GM10266 (cell line): ENCODE measurements around the gene RRP1.

Experiments used
- DNase-seq: peaks from one replicate; pipeline ENCODE4 v3.0.0; 2012; ENCODE audit errors: extremely low spot score
- TF ChIP-seq, protein P1 (sequence below): IDR thresholded peaks from 2 replicates; pipeline ENCODE4 v1.5.1; 2012; ENCODE audit warnings: mild to moderate bottlenecking, low read depth; ENCODE audit not compliant: control insufficient read depth, insufficient read depth; ENCODE audit errors: missing control alignments

RRP1 gene, protein sequence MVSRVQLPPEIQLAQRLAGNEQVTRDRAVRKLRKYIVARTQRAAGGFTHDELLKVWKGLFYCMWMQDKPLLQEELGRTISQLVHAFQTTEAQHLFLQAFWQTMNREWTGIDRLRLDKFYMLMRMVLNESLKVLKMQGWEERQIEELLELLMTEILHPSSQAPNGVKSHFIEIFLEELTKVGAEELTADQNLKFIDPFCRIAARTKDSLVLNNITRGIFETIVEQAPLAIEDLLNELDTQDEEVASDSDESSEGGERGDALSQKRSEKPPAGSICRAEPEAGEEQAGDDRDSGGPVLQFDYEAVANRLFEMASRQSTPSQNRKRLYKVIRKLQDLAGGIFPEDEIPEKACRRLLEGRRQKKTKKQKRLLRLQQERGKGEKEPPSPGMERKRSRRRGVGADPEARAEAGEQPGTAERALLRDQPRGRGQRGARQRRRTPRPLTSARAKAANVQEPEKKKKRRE

DNA sequence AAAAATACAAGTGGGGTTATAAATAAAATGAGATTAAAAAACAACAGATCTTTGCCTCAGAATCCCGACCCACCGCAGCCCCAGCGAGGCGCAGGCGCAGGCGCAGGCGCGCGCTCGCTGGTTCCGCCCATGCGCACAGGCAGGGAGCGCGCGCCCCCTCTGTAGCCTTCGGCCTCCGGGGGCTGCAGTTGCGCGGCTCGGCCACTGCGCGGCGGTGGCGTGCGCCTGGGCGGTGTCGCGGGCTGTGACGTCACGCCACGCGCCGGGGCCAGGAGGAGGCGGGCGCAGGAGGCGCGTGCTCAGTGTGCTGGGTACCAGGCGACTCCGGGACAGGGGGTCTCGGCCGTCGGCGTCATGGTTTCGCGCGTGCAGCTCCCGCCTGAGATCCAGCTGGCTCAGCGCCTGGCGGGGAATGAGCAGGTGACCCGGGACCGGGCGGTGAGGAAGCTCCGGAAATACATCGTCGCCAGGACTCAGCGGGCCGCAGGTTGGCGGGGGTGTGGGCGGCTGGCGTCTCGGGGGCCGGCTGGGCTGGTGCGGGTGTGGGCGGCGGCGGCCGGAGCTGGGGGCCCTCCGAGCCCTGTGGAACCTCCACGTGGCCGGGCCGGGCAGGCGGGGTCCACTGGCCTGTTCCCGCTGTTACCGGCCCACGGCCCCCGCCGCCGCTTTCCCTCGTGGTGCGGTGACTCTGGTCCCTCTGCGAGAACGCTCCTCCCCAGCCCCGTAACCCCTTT is at the start of gene RRP1:
Gene RRP1 (plus strand): TSS at position 302 of the 734 bp plus-strand sequence. CDS start 53 bp downstream, at position 355.
- TF ChIP-seq, protein P1, sequence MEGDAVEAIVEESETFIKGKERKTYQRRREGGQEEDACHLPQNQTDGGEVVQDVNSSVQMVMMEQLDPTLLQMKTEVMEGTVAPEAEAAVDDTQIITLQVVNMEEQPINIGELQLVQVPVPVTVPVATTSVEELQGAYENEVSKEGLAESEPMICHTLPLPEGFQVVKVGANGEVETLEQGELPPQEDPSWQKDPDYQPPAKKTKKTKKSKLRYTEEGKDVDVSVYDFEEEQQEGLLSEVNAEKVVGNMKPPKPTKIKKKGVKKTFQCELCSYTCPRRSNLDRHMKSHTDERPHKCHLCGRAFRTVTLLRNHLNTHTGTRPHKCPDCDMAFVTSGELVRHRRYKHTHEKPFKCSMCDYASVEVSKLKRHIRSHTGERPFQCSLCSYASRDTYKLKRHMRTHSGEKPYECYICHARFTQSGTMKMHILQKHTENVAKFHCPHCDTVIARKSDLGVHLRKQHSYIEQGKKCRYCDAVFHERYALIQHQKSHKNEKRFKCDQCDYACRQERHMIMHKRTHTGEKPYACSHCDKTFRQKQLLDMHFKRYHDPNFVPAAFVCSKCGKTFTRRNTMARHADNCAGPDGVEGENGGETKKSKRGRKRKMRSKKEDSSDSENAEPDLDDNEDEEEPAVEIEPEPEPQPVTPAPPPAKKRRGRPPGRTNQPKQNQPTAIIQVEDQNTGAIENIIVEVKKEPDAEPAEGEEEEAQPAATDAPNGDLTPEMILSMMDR: peak; percentile 100
- peak; percentile 99 for DNase-seq

DNA sequence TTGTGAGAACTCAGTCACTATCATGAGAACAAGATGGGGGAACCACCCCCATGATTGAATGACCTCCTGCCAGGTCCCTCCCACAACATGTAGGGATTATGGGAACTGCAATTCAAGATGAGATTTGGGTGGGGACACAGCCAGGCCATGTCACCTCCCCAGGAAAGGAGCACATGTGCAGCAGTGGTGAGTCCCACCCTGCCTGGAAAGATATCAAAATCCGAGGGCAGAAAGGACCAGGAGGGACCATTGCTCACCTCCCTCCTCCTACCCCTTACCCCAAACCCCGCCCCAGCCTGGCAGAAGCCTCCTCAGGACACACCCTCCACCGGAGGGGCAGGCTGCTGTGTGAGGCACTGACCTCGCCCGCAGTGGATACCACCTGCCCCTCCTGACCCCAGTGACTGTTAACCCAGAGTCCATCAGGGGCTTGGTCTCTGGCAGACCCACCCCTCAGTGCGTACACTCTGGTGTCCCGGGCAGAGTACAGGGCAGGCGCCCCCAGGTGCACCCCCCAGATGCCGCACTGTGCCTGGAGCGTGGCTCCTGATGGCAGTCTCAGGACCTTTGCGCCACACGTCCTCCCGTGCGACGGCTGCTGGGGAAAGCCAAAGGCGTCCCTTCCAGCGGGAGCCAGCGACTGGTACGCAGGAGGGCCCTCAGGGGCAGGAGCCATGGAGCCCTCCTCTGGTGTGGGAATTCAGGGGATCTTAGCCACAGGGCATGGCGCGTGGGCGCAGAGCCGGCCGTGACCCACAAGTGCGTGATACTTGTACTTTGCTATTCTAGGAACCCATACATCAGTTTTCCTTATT is 49.5 kb upstream of the RRP1 start:
- DNase-seq: no peak
- TF ChIP-seq, protein P1: no peak

DNA sequence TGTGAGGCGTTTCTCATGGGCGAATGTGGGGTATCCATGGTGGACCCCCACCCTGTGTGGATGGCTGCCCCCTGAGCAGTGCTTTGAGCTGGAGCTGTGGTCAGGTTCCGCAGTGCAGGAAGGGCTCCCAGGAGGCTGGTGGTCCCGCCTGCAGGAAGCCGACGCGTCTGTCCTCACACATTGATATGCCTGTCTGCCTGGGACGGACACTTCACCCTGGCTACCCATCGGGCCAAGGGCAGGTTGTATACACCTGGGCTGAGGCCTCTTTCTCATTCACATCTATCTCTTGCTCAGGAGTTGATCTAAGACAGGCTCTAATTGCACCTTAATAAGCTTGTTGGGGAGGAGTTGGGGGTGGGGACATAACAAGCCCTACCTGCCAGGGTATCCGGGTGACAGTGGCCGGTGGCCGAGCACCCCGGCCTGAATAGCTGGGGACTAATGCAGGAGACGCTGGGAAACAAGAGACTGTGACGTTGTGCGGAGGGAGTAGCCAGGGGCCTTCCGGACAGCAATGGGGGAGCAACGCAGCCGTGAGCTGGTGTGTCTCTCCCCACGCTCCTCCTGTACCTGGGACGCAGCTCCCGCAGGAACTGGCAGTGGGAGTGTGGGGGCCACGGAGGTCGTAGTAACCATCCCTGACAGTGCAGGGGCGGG is 48.8 kb upstream of the RRP1 start:
- DNase-seq: no peak
- TF ChIP-seq, protein P1: no peak

DNA sequence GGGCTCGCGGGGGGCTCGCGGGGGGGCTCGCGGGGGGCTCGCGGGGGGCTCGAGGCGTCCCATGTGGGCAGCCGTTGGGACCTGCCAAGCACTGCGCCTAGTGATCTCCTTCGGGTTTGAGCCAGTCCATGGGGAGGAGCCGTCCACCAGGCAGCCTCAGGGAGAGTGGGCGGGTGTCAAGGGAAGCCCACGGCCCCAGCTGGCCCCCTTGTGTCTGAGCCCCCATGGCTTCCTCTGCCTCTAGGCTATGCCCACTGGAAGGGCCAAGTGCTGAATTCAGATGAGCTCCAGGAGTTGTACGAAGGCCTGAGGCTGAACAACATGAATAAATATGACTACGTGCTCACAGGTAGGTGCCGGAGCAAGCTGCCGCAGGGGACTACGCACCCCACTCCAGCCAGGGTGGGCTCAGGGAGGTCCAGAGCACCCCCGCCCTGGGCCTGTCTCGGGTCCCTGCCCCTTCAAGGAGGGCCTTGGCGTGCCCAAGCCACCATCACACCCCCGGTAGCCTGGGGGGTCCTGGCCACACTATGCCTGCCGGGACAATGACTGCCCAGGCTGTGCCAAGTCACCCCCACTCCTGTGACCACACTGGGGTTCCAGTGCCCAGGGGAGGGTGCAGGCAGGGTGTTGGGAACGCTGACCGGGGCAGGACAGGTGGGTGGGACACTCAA is 47.8 kb upstream of the RRP1 start:
- no peak for DNase-seq
- TF ChIP-seq, protein P1: no peak

DNA sequence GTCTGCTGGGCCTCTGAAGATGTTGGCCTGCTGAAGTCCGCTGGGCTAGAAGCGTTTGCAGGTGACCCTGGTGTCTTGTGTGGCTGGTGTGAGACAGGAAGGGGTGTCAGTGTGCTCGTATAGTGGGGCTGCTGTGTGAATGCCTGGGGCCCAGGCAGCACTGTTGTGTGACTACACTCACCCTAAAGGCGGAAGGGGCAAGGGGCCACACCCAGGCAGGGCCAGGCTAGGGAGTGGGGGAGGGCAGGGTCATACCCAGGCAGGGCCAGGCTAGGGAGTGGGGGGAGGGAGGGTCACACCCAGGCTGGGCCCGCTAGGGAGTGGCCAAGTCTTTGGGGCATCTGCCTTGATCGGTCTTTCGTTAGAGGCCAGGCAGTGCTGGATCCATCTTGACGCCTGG is 45.4 kb upstream of the RRP1 start:
- no peak for DNase-seq
- TF ChIP-seq, protein P1: no peak

DNA sequence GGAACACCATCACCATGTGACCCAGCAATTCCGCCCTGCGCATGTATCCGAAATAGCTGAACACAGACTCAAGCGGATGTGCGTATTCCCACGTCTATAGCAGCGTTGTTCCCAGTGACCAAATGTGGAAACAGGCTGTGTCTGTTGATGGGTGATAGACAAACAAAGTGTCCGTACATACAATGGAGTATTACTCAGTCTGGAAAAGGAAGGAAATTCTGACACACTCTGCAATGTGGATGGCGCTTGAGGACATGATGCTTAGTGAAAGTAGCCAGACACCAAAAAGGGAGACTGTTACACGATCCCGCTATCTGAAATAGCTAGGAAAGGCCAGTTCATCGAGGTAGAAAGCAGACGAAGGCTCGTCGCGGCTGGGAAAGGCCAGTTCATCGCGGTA is 44.7 kb upstream of the RRP1 start:
- TF ChIP-seq, protein P1: no peak
- no peak for DNase-seq
